Activated CD4-positive, alpha-beta T cell treated with anti-CD3 and anti-CD28 coated beads, Interleukin-2, amount 50 U/mL, for 1 hour (primary cell): ENCODE measurements around the gene COL27A1.
"Not testable (repeated sequence)": the region's sequence is repeated elsewhere in the genome, so short reads cannot be mapped to it uniquely, and the experiment has no call there.

Experiments used
- DNase-seq: peaks from one replicate; pipeline ENCODE4 v3.0.0-alpha.2; 2020

The COL27A1 gene

DNA sequence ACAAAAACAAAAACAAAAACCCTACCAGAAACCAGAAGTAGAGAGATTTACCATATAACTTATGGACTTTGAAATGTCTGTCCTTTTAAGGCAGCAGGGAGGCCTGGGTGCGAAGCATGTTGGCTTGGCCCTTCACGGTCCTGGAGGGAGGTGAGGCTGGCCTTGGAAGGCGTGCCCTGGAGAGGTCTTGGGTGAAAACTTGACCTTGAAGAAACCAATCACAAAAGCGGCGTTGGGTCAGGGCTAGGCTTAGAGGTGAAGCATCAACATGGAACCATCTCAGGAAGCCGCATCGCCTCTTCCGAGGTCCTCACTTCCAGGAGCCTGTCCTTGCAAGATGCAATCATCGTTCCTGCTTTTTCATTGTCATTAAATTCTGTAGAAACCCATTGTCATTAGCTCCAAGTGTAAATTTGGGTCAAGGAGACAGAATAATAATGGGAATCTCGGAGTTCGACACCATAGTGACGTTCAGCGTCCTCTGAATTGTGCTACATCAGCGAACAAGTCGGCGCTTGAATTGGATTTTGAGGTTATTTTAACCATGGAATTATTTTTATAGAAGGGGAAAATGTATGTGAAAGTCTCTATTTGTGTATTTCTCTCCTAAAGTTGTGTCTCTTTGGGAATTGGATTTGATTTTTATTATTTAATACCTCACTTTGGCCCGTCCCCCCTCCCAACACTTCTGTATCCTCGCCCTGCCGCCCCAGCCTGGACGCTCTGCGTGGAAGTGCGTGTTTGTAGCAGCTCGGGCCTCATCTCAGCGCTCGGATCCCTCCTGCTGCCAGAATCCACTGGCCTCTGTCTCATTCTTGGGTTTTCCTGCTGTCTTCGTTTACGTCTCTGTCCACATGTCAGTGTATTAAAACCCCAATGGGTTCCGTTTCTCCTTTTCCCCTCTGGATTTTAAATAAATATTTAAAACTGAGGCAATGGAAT, 156.5 kb downstream of the COL27A1 start:
- no peak for DNase-seq

DNA sequence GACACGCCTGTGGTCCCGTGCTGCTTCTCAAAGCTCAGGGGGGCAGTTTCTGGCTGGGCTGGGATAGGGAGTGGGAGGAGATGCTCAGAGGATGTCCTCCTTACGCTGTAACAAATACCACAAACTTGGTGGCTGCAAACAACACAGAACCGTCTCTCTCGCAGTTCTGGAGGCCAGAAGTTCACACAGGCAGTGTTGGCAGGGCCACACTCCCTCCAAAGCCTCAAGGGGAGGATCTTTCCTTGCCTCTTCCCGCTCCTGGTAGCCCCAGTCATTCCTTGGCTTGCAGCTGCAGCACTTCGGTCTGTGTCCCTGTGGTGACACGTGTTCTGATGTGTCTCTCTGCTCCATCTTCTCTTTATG, 157.2 kb downstream of the COL27A1 start:
- DNase-seq, result no peak

DNA sequence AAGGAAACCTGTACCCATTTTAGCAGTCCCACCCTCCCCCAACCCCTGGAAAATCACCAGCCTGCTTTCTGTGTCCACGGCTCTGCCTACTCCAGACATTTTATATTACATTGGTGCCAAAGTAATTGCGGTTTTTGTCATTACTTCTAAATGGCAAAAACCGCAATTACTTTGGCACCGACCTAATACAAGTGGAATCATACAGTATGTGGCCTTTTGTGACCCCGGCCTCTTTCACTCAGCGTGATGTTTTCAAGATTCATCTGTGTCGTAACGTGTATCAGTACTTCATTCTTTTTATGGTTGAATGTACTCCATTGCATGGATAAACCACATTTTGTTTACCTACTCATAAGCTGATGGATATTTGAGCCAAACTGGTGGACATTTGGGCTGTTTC, 157.8 kb downstream of the COL27A1 start:
- DNase-seq, result no peak

DNA sequence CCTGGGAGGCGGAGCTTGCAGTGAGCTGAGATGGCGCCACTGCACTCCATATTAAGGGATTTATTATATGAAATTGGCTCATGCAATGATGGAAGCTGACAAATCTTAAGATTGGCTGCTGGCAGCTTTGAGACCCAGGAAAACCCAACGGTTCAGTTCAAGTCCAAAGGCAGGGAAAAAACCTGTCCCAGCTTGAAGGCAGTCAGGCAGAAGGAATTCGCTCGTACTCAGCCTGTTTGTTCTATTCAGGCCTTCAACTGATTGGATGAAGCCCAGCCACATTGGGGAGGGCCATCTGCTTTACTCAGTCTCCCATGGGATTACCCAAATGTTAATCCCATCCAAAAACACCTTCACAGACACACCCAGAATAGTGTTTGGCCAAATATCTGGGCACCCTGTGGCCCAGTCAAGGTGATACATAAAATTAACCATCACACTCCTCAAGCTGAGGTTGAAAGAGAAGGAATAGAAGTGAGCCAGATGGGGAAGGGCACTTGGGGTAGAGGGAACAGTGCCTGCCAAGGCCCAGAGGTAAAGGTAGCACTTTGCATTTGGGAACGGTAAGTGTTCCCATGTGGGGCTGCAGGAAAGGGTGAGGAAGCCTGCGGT, 159.0 kb downstream of the COL27A1 start:
- no peak for DNase-seq

- no peak for DNase-seq
Measured at GRCh38 chr9:114314881-114315722, 159.8 kb downstream of the COL27A1 start.

- no peak for DNase-seq
Measured at GRCh38 chr9:114315723-114316363, 160.5 kb downstream of the COL27A1 start.

GRCh38 chr9:114316605-114317230, 161.4 kb downstream of the COL27A1 start:
- DNase-seq, result no peak

GRCh38 chr9:114317665-114318357, 162.5 kb downstream of the COL27A1 start:
- DNase-seq, result no peak

DNA sequence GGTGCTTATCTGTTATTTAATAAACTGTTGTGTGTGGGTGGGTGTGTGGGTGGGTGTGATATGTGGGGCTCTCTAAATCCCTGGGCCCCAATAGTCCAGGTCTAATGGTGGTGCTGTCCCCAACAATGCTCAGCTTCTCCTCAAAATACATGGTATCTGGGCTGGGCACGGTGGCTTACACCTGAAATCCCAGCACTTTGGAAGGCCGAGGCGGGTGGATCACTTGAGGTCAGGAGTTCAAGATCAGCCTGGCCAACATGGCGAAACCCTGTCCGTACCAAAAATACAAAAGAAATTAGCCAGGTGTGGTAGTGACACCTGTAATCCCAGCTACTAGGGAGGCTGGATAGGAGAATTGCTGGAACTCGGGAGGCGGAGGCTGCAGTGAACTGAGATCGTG, 163.1 kb downstream of the COL27A1 start:
- DNase-seq, result no peak

GRCh38 chr9:114319147-114319546, 163.8 kb downstream of the COL27A1 start:
- DNase-seq, result no peak

- not testable (repeated sequence) for DNase-seq
Measured at GRCh38 chr9:114320710-114321109, 165.4 kb downstream of the COL27A1 start.

DNA sequence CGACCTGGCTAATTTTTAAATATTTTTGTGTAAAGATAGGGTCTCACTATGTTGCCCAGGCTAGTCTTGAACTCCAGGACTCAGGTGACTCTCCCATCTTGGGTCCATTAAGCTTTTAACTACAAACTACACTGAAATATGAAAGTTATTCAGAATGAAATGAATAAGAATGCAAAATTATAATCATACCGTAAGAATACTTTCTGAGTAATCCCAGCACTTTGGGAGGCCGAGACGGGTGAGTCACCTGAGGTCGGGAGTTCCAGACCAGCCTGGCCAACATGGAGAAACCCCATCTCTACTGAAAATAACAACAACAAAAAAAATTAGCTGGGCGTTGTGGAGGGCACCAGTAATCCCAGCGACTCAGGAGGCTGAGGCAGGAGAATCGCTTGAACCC, 166.4 kb downstream of the COL27A1 start:
- no peak for DNase-seq

- not testable (repeated sequence) for DNase-seq
Measured at GRCh38 chr9:114322160-114322818, 167.0 kb downstream of the COL27A1 start.

DNA sequence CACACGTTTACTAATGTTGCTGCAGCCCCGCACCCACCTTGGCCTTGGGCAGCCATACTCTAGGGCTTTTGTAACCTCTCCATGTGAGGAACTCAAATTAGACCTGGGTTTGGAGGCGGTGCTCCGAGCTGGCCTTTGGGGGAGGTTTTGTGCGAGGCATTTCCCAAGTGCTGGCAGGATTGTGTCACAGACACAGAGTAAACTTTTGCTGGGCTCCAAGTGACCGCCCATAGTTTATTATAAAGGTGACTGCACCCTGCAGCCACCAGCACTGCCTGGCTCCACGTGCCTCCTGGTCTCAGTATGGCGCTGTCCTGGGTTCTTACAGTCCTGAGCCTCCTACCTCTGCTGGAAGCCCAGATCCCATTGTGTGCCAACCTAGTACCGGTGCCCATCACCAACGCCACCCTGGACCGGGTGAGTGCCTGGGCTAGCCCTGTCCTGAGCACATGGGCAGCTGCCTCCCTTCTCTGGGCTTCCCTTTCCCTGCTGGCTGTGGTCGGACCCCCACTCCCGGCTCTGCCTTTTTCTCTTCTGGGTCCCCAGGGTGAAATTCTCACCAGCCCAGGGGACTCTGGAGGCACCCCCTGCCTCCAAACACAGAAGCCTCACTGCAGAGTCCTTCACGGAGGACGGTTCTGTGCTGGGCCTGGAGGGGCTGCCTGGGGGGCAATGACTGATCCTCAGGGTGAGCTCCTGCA, 167.6 kb downstream of the COL27A1 start, which contains the start of gene ORM1:
Gene ORM1 (plus strand): TSS at position 268 of the 701 bp plus-strand sequence. CDS start 36 bp downstream, at position 304.
- not testable (repeated sequence) for DNase-seq

GRCh38 chr9:114323849-114324248, 168.5 kb downstream of the COL27A1 start:
- not testable (repeated sequence) for DNase-seq

DNA sequence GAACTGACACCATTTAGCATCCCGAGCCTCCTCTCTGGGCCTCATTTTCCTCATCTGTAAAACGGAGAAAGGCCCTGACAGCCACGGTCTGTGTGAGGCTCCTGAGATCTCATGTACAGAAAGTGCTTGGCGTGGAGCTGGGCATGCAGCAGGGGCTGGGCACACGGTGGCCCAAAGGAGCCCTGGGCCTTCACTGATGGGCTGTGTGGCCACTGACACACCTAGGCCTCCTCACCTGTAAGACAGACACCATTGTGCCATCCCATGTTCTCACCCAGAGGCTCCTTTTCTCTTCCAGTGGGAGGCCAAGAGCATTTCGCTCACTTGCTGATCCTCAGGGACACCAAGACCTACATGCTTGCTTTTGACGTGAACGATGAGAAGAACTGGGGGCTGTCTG, 169.2 kb downstream of the COL27A1 start:
- no peak for DNase-seq

- DNase-seq, result not testable (repeated sequence)
Measured at GRCh38 chr9:114324965-114325364, 169.6 kb downstream of the COL27A1 start.

- DNase-seq, result not testable (repeated sequence)
Measured at GRCh38 chr9:114325684-114326254, 170.4 kb downstream of the COL27A1 start.

GRCh38 chr9:114327749-114328148, 172.4 kb downstream of the COL27A1 start:
- DNase-seq, result no peak

GRCh38 chr9:114328357-114328820, 173.1 kb downstream of the COL27A1 start:
- DNase-seq, result not testable (repeated sequence)
